HL-60 (cell line): Measurements from ENCODE around the gene CASP4.

Source experiments
- DNase-seq, 2 experiments: peaks; one replicate each; pipeline ENCODE4 v3.0.0-alpha.2; 2010 to 2020; ENCODE audit warnings: low read depth in 1 of 2, low spot score in 1 of 2
- H3K27ac ChIP-seq: fragments of 250-450 bp; sonication (Bioruptor Pico); replicated peaks from 2 replicates; pipeline ENCODE4 v1.5.1; 2020; ENCODE audit warnings: mild to moderate bottlenecking, moderate library complexity
- H3K27me3 ChIP-seq: fragments of 250-450 bp; sonication (Bioruptor Pico); 2 replicates; pipeline ENCODE4 v1.5.1; 2021; ENCODE audit warnings: mild to moderate bottlenecking, moderate library complexity; ENCODE audit not compliant: insufficient read depth, poor library complexity, severe bottlenecking
- H3K4me3 ChIP-seq: replicated peaks from 2 replicates; pipeline ENCODE4 v1.5.1; 2011; ENCODE audit warnings: mild to moderate bottlenecking, control low read depth, low read length; ENCODE audit not compliant: insufficient read depth
- GABPA ChIP-seq: IDR thresholded peaks from 2 replicates; pipeline ENCODE4 v1.6.1; 2012; ENCODE audit warnings: low read depth
- POLR2AphosphoS5 ChIP-seq: IDR thresholded peaks from 2 replicates; pipeline ENCODE4 v1.6.1; 2012; ENCODE audit warnings: low read depth
- SPI1 ChIP-seq: IDR thresholded peaks from 2 replicates; pipeline ENCODE4 v1.6.1; 2012; ENCODE audit warnings: low read depth, mild to moderate bottlenecking, borderline replicate concordance
- TF ChIP-seq, protein P1 (sequence below): IDR thresholded peaks from one replicate; pipeline ENCODE4 v1.5.1; 2011; ENCODE audit warnings: low read length, control low read depth, inconsistent platforms; ENCODE audit not compliant: insufficient read depth
- TF ChIP-seq, protein P2 (sequence below): IDR thresholded peaks from 2 replicates; pipeline ENCODE4 v1.6.1; 2012; ENCODE audit warnings: low read depth; ENCODE audit not compliant: insufficient replicate concordance

The CASP4 gene

GRCh38 chr11:104999721-105000120, 31.3 kb upstream of the CASP4 start:
- TF ChIP-seq, protein P1, sequence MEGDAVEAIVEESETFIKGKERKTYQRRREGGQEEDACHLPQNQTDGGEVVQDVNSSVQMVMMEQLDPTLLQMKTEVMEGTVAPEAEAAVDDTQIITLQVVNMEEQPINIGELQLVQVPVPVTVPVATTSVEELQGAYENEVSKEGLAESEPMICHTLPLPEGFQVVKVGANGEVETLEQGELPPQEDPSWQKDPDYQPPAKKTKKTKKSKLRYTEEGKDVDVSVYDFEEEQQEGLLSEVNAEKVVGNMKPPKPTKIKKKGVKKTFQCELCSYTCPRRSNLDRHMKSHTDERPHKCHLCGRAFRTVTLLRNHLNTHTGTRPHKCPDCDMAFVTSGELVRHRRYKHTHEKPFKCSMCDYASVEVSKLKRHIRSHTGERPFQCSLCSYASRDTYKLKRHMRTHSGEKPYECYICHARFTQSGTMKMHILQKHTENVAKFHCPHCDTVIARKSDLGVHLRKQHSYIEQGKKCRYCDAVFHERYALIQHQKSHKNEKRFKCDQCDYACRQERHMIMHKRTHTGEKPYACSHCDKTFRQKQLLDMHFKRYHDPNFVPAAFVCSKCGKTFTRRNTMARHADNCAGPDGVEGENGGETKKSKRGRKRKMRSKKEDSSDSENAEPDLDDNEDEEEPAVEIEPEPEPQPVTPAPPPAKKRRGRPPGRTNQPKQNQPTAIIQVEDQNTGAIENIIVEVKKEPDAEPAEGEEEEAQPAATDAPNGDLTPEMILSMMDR: no peak
- TF ChIP-seq, protein P2, sequence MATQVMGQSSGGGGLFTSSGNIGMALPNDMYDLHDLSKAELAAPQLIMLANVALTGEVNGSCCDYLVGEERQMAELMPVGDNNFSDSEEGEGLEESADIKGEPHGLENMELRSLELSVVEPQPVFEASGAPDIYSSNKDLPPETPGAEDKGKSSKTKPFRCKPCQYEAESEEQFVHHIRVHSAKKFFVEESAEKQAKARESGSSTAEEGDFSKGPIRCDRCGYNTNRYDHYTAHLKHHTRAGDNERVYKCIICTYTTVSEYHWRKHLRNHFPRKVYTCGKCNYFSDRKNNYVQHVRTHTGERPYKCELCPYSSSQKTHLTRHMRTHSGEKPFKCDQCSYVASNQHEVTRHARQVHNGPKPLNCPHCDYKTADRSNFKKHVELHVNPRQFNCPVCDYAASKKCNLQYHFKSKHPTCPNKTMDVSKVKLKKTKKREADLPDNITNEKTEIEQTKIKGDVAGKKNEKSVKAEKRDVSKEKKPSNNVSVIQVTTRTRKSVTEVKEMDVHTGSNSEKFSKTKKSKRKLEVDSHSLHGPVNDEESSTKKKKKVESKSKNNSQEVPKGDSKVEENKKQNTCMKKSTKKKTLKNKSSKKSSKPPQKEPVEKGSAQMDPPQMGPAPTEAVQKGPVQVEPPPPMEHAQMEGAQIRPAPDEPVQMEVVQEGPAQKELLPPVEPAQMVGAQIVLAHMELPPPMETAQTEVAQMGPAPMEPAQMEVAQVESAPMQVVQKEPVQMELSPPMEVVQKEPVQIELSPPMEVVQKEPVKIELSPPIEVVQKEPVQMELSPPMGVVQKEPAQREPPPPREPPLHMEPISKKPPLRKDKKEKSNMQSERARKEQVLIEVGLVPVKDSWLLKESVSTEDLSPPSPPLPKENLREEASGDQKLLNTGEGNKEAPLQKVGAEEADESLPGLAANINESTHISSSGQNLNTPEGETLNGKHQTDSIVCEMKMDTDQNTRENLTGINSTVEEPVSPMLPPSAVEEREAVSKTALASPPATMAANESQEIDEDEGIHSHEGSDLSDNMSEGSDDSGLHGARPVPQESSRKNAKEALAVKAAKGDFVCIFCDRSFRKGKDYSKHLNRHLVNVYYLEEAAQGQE: no peak
- TF ChIP-seq POLR2AphosphoS5 (no peak), GABPA (no peak), SPI1 (no peak)
- Histone ChIP-seq H3K27me3 (no peaks in the 10 kb centered on the region), H3K27ac (no peak overlapping the region), H3K4me3 (no peak overlapping the region)
- no peak for DNase-seq

DNA sequence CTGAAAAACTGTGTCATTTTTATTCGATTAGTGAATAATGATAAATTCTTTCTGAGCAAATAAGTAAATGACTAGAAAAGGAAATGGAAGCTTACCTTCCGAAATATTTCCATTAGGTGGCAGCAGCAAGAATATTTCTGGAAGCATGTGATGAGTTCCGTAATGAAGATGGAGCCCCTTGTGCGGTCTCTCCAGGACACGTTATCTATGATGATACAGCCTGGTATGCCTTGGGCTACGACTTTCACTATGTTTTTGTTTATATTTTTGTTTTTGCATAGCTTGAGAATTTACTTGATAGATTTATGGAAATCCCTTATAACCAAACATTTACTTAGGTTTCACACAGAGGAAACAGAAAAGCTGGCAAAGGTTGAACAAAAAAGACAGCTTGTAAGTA, 28.9 kb upstream of the CASP4 start:
- peak in 1 of 2 experiments; percentile 2 for DNase-seq
- TF ChIP-seq, protein P1: no peak
- TF ChIP-seq SPI1: no peak
- H3K27ac ChIP-seq: no peak overlapping the region
- H3K27me3 ChIP-seq: no peaks in the 10 kb centered on the region
- H3K4me3 ChIP-seq: no peak overlapping the region

GRCh38 chr11:104995001-104995408, 26.6 kb upstream of the CASP4 start:
- no peak for DNase-seq
- no peak overlapping the region for H3K4me3 ChIP-seq

More at GRCh38 chr11:104995001-104995408, 26.6 kb upstream of the CASP4 start:
- TF ChIP-seq, protein P2: no peak
- no peak for TF ChIP-seq GABPA
- TF ChIP-seq POLR2AphosphoS5: no peak
- TF ChIP-seq, protein P1: no peak
- no peak for TF ChIP-seq SPI1
- Histone ChIP-seq H3K27me3 (no peaks in the 10 kb centered on the region), H3K27ac (no peak overlapping the region)
